H9 (cell line): Measurements from ENCODE around the gene EXPH5. TPM values are rescaled to one million over a fixed set of nuclear protein-coding genes. Genes with fewer than 3 reads are reported as not detected.

ENCODE experiments used
- DNase-seq: peaks from one replicate; pipeline ENCODE4 v3.0.0-alpha.2; 2017
- H2AFZ ChIP-seq: one replicate; pipeline ENCODE4 v1.6.1; 2013; ENCODE audit warnings: mild to moderate bottlenecking, low read length, control low read depth, moderate library complexity
- H2AK5ac ChIP-seq: 2 replicates; pipeline ENCODE4 v1.6.1; 2013; ENCODE audit warnings: low read length, control low read depth, mixed read lengths; ENCODE audit not compliant: insufficient read length
- H2BK120ac ChIP-seq: one replicate; pipeline ENCODE4 v1.6.1; 2013; ENCODE audit warnings: low read depth, mild to moderate bottlenecking, low read length, control low read depth, inconsistent platforms; ENCODE audit not compliant: poor library complexity, severe bottlenecking
- H2BK12ac ChIP-seq: 2 replicates; pipeline ENCODE4 v1.6.1; 2013; ENCODE audit warnings: low read length, control low read depth, mixed read lengths, low read depth; ENCODE audit not compliant: insufficient read length
- H2BK15ac ChIP-seq: 2 replicates; pipeline ENCODE4 v1.6.1; 2013; ENCODE audit warnings: low read depth, low read length, control low read depth
- H2BK20ac ChIP-seq: one replicate; pipeline ENCODE4 v1.6.1; 2013; ENCODE audit warnings: low read depth, mild to moderate bottlenecking, low read length, control low read depth, inconsistent platforms; ENCODE audit not compliant: poor library complexity, severe bottlenecking
- H2BK5ac ChIP-seq: 2 replicates; pipeline ENCODE4 v1.6.1; 2013; ENCODE audit warnings: low read length, control low read depth, mixed read lengths; ENCODE audit not compliant: insufficient read length
- H3K14ac ChIP-seq: 2 replicates; pipeline ENCODE4 v1.6.1; 2013; ENCODE audit warnings: low read length, control low read depth; ENCODE audit not compliant: insufficient read depth
- H3K18ac ChIP-seq: 2 replicates; pipeline ENCODE4 v1.6.1; 2013; ENCODE audit warnings: low read depth, mild to moderate bottlenecking, mixed read lengths, low read length, control low read depth; ENCODE audit not compliant: insufficient read length
- H3K23ac ChIP-seq: 2 replicates; pipeline ENCODE4 v1.6.1; 2013; ENCODE audit warnings: low read length, control low read depth, mixed read lengths, low read depth; ENCODE audit not compliant: insufficient read length
- H3K23me2 ChIP-seq: 2 replicates; pipeline ENCODE4 v1.6.1; 2013; ENCODE audit warnings: low read depth, mild to moderate bottlenecking, mixed read lengths, low read length, control low read depth; ENCODE audit not compliant: insufficient read length, poor library complexity, severe bottlenecking
- H3K27ac ChIP-seq: 2 replicates; pipeline ENCODE4 v1.5.1; 2013; ENCODE audit warnings: low read length, control low read depth, mixed read lengths, low read depth; ENCODE audit not compliant: insufficient read length
- H3K27me3 ChIP-seq: 2 replicates; pipeline ENCODE4 v1.6.1; 2013; ENCODE audit warnings: low read length, control low read depth, inconsistent platforms; ENCODE audit not compliant: insufficient read depth
- H3K4ac ChIP-seq: 2 replicates; pipeline ENCODE4 v1.6.1; 2013; ENCODE audit warnings: low read depth, mild to moderate bottlenecking, control low read depth, inconsistent platforms, low read length, moderate library complexity
- H3K4me1 ChIP-seq: 2 replicates; pipeline ENCODE4 v1.6.1; 2013; ENCODE audit warnings: low read length, control low read depth, inconsistent platforms; ENCODE audit not compliant: insufficient read depth
- H3K4me2 ChIP-seq: 2 replicates; pipeline ENCODE4 v1.6.1; 2013; ENCODE audit warnings: low read length, control low read depth, mixed read lengths; ENCODE audit not compliant: insufficient read length, insufficient read depth
- H3K56ac ChIP-seq: 2 replicates; pipeline ENCODE4 v1.6.1; 2013; ENCODE audit warnings: low read depth, mild to moderate bottlenecking, mixed read lengths, low read length, control low read depth; ENCODE audit not compliant: insufficient read length
- H3K79me1 ChIP-seq: 2 replicates; pipeline ENCODE4 v1.6.1; 2013; ENCODE audit warnings: low read depth, mild to moderate bottlenecking, moderate library complexity, low read length, control low read depth, inconsistent platforms; ENCODE audit not compliant: insufficient read depth, poor library complexity, severe bottlenecking
- H3K79me2 ChIP-seq: 2 replicates; pipeline ENCODE4 v1.6.1; 2013; ENCODE audit warnings: low read length, control low read depth, inconsistent platforms; ENCODE audit not compliant: insufficient read depth
- H3K9ac ChIP-seq: 2 replicates; pipeline ENCODE4 v1.6.1; 2013; ENCODE audit warnings: low read length, control low read depth, mixed read lengths; ENCODE audit not compliant: insufficient read length; ENCODE audit errors: extremely low read depth
- H3K9me3 ChIP-seq: one replicate; pipeline ENCODE4 v1.6.1; 2013; ENCODE audit warnings: low read depth, low read length, inconsistent platforms; ENCODE audit not compliant: control insufficient read depth
- H3T11ph ChIP-seq: one replicate; pipeline ENCODE4 v1.6.1; 2013; ENCODE audit warnings: mild to moderate bottlenecking, low read length, control low read depth, inconsistent platforms
- H4K20me1 ChIP-seq: one replicate; pipeline ENCODE4 v1.6.1; 2013; ENCODE audit not compliant: control insufficient read depth, insufficient read length, insufficient read depth
- H4K5ac ChIP-seq: 2 replicates; pipeline ENCODE4 v1.6.1; 2013; ENCODE audit warnings: low read depth, mild to moderate bottlenecking, mixed read lengths, low read length, control low read depth; ENCODE audit not compliant: insufficient read length
- H4K8ac ChIP-seq: replicated peaks from 2 replicates; pipeline ENCODE4 v1.6.1; 2013; ENCODE audit warnings: low read length, control low read depth, mixed read lengths, low read depth; ENCODE audit not compliant: insufficient read length
- H4K91ac ChIP-seq: 2 replicates; pipeline ENCODE4 v1.6.1; 2013; ENCODE audit warnings: low read depth, mild to moderate bottlenecking, moderate library complexity, mixed read lengths, low read length, control low read depth; ENCODE audit not compliant: insufficient read length
- H3K27ac Mint-ChIP-seq, 3 experiments: 2 replicates in 2 of 3; 3 replicates in 1 of 3; pipeline ENCODE4 v1.8.0; 2020 to 2021; ENCODE audit warnings: mixed read lengths in 3 of 3, mild to moderate bottlenecking in 1 of 3, moderate library complexity in 1 of 3
- H3K27me3 Mint-ChIP-seq: 2 replicates; pipeline ENCODE4 v1.8.0; 2021; ENCODE audit warnings: low read depth, mild to moderate bottlenecking, moderate library complexity, mixed read lengths
- H3K36me3 Mint-ChIP-seq, 3 experiments: 2 replicates in 2 of 3; 3 replicates in 1 of 3; pipeline ENCODE4 v1.8.0; 2020 to 2021; ENCODE audit warnings: low read depth in 3 of 3, mixed read lengths in 3 of 3; ENCODE audit not compliant: insufficient read depth in 1 of 3
- H3K4me1 Mint-ChIP-seq, 2 experiments: 2 replicates each; pipeline ENCODE4 v1.8.0; 2020; ENCODE audit warnings: mixed read lengths in 2 of 2
- H3K4me3 Mint-ChIP-seq, 2 experiments: 2 replicates in 1 of 2; 3 replicates in 1 of 2; pipeline ENCODE4 v1.8.0; 2020 to 2021; ENCODE audit warnings: mild to moderate bottlenecking in 2 of 2, mixed read lengths in 2 of 2, moderate library complexity in 1 of 2
- H3K9me3 Mint-ChIP-seq, 2 experiments: 2 replicates in 1 of 2; 3 replicates in 1 of 2; pipeline ENCODE4 v1.8.0; 2020; ENCODE audit warnings: mild to moderate bottlenecking in 2 of 2, mixed read lengths in 2 of 2, moderate library complexity in 1 of 2
- CTCF ChIP-seq: fragments of 200-600 bp; sonication (generic); conservative IDR thresholded peaks from 3 replicates; pipeline ENCODE4 v1.8.0; 2021; ENCODE audit warnings: antibody characterized with exemption, mild to moderate bottlenecking
- WGBS: extraction: QIAGEN DNeasy Blood & Tissue Kit; methylation state at CpG from one replicate; pipeline ENCODE4 v1.1.7; 2013; ENCODE audit warnings: missing lambda C conversion rate, low lambda C conversion rate, mixed read lengths; ENCODE audit not compliant: insufficient read length; ENCODE audit errors: extremely low coverage; 5-methylcytosine and 5-hydroxymethylcytosine counted together
- total RNA-seq: library from RNA; stranded (reverse); gene quantifications from 2 replicates; pipeline ENCODE4 v1.2.1, GENCODE V29; 2021

Gene EXPH5
- total RNA-seq, 1 experiment from 2014 or later = 3.1 TPM

DNA sequence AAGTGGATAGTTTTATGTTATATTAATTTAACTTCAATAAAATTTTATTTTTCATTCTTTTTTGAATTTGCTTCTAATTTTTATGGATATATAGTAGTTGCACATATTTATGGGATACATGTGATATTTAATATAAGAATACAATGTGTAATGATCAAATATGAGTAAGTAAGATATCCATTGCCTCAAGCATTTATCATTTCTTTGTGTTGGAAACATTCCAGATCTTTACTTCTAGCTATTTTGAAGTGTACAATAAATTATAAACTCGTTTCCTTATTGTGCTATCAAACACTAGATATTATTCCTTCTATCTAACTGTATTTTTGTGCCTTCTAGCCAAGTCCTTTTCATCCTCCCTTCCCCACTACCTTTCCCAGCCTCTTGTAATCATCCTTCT is 17.0 kb downstream of the EXPH5 start:
- no peak overlapping the region for H4K5ac ChIP-seq
- no peak overlapping the region for H3K23ac ChIP-seq
- H2BK12ac ChIP-seq = no peak overlapping the region
- no peak overlapping the region for H4K91ac ChIP-seq
- H2BK15ac ChIP-seq = no peak overlapping the region
- no peak overlapping the region for H3K4me2 ChIP-seq
- H2AK5ac ChIP-seq = no peak overlapping the region
- no peak overlapping the region for H3K18ac ChIP-seq
- H2BK20ac ChIP-seq = no peak overlapping the region
- no peak overlapping the region for H2BK5ac ChIP-seq
- H3K79me2 ChIP-seq = no peaks in the 10 kb centered on the region
- no peaks in the 10 kb centered on the region for H4K20me1 ChIP-seq
- H3K79me1 ChIP-seq = no peaks in the 10 kb centered on the region
- no peaks in the 10 kb centered on the region for H3K9me3 ChIP-seq
- H3K4ac ChIP-seq = no peak overlapping the region
- no CpG with 5 or more reads among the region's 1 CpG for WGBS
- no peak overlapping the region for H3K56ac ChIP-seq
- H3K9ac ChIP-seq = no peak overlapping the region
- H3K27ac Mint-ChIP-seq = no peak overlapping the region
- no peak overlapping the region for H2AFZ ChIP-seq
- H3K14ac ChIP-seq = no peak overlapping the region
- H2BK120ac ChIP-seq = no peak overlapping the region
- no peaks in the 10 kb centered on the region for H3K27me3 ChIP-seq
- no peak overlapping the region for H3T11ph ChIP-seq
- no peak overlapping the region for H3K27ac ChIP-seq
- no peaks in the 10 kb centered on the region for H3K23me2 ChIP-seq
- DNase-seq = no peak
- no peak for TF ChIP-seq CTCF
- no peaks in the 10 kb centered on the region; a peak in 1 of 7 replicates for H3K36me3 Mint-ChIP-seq
- no peak overlapping the region for H3K4me3 Mint-ChIP-seq
- H3K4me1 Mint-ChIP-seq = peaks cover 5 to 17% of the 10 kb centered on the region in 2 experiments
- H3K9me3 Mint-ChIP-seq = peaks cover 3% of the 10 kb centered on the region in 2 experiments; a peak in 3 of 5 replicates
- no peaks in the 10 kb centered on the region for H3K27me3 Mint-ChIP-seq
- peaks cover 2% of the 10 kb centered on the region; the same call in 1 of the 2 replicates for H3K4me1 ChIP-seq
- no peak overlapping the region for H4K8ac ChIP-seq
